KMS-11 (cell line): ENCODE results near the gene PTGER2.

Experiments
- H2AFZ ChIP-seq: fragments of 200-600 bp; sonication (generic); 2 replicates; pipeline ENCODE4 v1.6.1; 2016; ENCODE audit warnings: antibody characterized with exemption, mixed run types, low read depth
- H3K27ac ChIP-seq: fragments of 200-600 bp; sonication (generic); 2 replicates; pipeline ENCODE4 v1.6.1; 2016; ENCODE audit warnings: mild to moderate bottlenecking, mixed run types
- H3K27me3 ChIP-seq: fragments of 200-600 bp; sonication (generic); 2 replicates; pipeline ENCODE4 v1.6.1; 2017; ENCODE audit warnings: mild to moderate bottlenecking, low read depth, mixed run types, moderate library complexity; ENCODE audit not compliant: insufficient read depth
- H3K36me3 ChIP-seq: fragments of 200-600 bp; sonication (generic); 2 replicates; pipeline ENCODE4 v1.6.1; 2017; ENCODE audit warnings: mild to moderate bottlenecking, mixed run types; ENCODE audit not compliant: insufficient read depth
- H3K4me1 ChIP-seq: fragments of 200-600 bp; sonication (generic); 2 replicates; pipeline ENCODE4 v1.6.1; 2016; ENCODE audit warnings: mild to moderate bottlenecking, low read depth, mixed run types; ENCODE audit not compliant: poor library complexity, severe bottlenecking
- H3K4me2 ChIP-seq: fragments of 200-600 bp; sonication (generic); 2 replicates; pipeline ENCODE4 v1.7.0; 2016; ENCODE audit warnings: mild to moderate bottlenecking, mixed run types
- H3K4me3 ChIP-seq: fragments of 200-600 bp; sonication (generic); IDR thresholded peaks from 2 replicates; pipeline ENCODE4 v1.6.1; 2017; ENCODE audit warnings: low read depth, low read length, mixed read lengths; ENCODE audit not compliant: insufficient read depth
- H3K79me2 ChIP-seq: fragments of 200-600 bp; sonication (generic); 2 replicates; pipeline ENCODE4 v1.6.1; 2016; ENCODE audit warnings: low read depth, mixed run types; ENCODE audit not compliant: insufficient read depth
- H3K9ac ChIP-seq: fragments of 200-600 bp; sonication (generic); 2 replicates; pipeline ENCODE4 v1.6.1; 2016; ENCODE audit warnings: mild to moderate bottlenecking, mixed run types
- H4K20me1 ChIP-seq: fragments of 200-600 bp; sonication (generic); 2 replicates; pipeline ENCODE4 v1.6.1; 2016; ENCODE audit warnings: mild to moderate bottlenecking, mixed run types; ENCODE audit not compliant: insufficient read depth
- CTCF ChIP-seq: fragments of 200-600 bp; sonication (generic); conservative IDR thresholded peaks from 2 replicates; pipeline ENCODE4 v1.6.1; 2017; ENCODE audit warnings: low read depth, mild to moderate bottlenecking, antibody characterized with exemption, low read length, moderate library complexity, mixed read lengths

Gene PTGER2

GRCh38 chr14:52363961-52364360, 49.8 kb downstream of the PTGER2 start:
- no peaks in the 10 kb centered on the region for H3K79me2 ChIP-seq
- no peaks in the 10 kb centered on the region for H3K27me3 ChIP-seq
- H2AFZ ChIP-seq: no peak overlapping the region
- H4K20me1 ChIP-seq: no peaks in the 10 kb centered on the region
- TF ChIP-seq CTCF: no peak
- no peaks in the 10 kb centered on the region for H3K4me1 ChIP-seq
- no peak overlapping the region for H3K4me2 ChIP-seq
- H3K9ac ChIP-seq: no peak overlapping the region
- H3K36me3 ChIP-seq: no peaks in the 10 kb centered on the region
- no peak overlapping the region for H3K27ac ChIP-seq
- H3K4me3 ChIP-seq: no peak overlapping the region

- Histone ChIP-seq H3K4me1 (no peaks in the 10 kb centered on the region), H4K20me1 (no peaks in the 10 kb centered on the region), H3K27ac (no peak overlapping the region), H2AFZ (no peak overlapping the region), H3K4me2 (no peak overlapping the region), H3K4me3 (no peak overlapping the region), H3K27me3 (no peaks in the 10 kb centered on the region), H3K9ac (no peak overlapping the region), H3K36me3 (no peaks in the 10 kb centered on the region), H3K79me2 (no peaks in the 10 kb centered on the region)
- no peak for TF ChIP-seq CTCF
Measured at GRCh38 chr14:52365071-52365470, 51.0 kb downstream of the PTGER2 start.

GRCh38 chr14:52366796-52367315, 52.7 kb downstream of the PTGER2 start:
- TF ChIP-seq CTCF: no peak
- Histone ChIP-seq H3K27ac (no peak overlapping the region), H3K4me3 (no peak overlapping the region), H3K9ac (no peak overlapping the region), H3K36me3 (no peaks in the 10 kb centered on the region), H3K79me2 (no peaks in the 10 kb centered on the region), H3K4me1 (no peaks in the 10 kb centered on the region), H3K4me2 (no peak overlapping the region), H2AFZ (no peak overlapping the region), H3K27me3 (no peaks in the 10 kb centered on the region), H4K20me1 (no peaks in the 10 kb centered on the region)

GRCh38 chr14:52369305-52369801, 55.2 kb downstream of the PTGER2 start:
- H3K27me3 ChIP-seq: no peaks in the 10 kb centered on the region
- no peaks in the 10 kb centered on the region for H3K79me2 ChIP-seq
- no peaks in the 10 kb centered on the region for H4K20me1 ChIP-seq
- no peaks in the 10 kb centered on the region for H3K4me1 ChIP-seq
- no peak for TF ChIP-seq CTCF
- no peak overlapping the region for H3K4me2 ChIP-seq
- H3K9ac ChIP-seq: no peak overlapping the region
- H3K36me3 ChIP-seq: no peaks in the 10 kb centered on the region
- no peak overlapping the region for H2AFZ ChIP-seq
- H3K4me3 ChIP-seq: no peak overlapping the region
- H3K27ac ChIP-seq: no peak overlapping the region
